Neural progenitor cell (in vitro differentiated cells): Measurements from ENCODE around the gene ALAS1. TPM values are rescaled to one million over a fixed set of nuclear protein-coding genes. Genes with fewer than 3 reads are reported as not detected.
"Not testable (repeated sequence)": the region's sequence is repeated elsewhere in the genome, so short reads cannot be mapped to it uniquely, and the experiment has no call there.

Experiments
- DNase-seq: peaks from one replicate; pipeline ENCODE4 v3.0.0-alpha.2; 2016; ENCODE audit warnings: low spot score
- H2AFZ ChIP-seq: fragments of 200-600 bp; sonication (generic); replicated peaks from 2 replicates; pipeline ENCODE4 v1.6.1; 2016; ENCODE audit warnings: antibody characterized with exemption
- H3F3A ChIP-seq: fragments of 200-600 bp; sonication (generic); 2 replicates; pipeline ENCODE4 v1.6.1; 2016; ENCODE audit warnings: antibody characterized with exemption, low read depth
- H3K27ac ChIP-seq: fragments of 200-600 bp; sonication (generic); 2 replicates; pipeline ENCODE4 v1.5.1; 2016; ENCODE audit warnings: mild to moderate bottlenecking
- H3K27me3 ChIP-seq: fragments of 200-600 bp; sonication (generic); 2 replicates; pipeline ENCODE4 v1.6.1; 2016; ENCODE audit warnings: mild to moderate bottlenecking, moderate library complexity
- H3K36me3 ChIP-seq: fragments of 200-600 bp; sonication (generic); 2 replicates; pipeline ENCODE4 v1.5.1; 2016
- H3K4me1 ChIP-seq: fragments of 200-600 bp; sonication (generic); 2 replicates; pipeline ENCODE4 v1.6.1; 2016; ENCODE audit warnings: mixed run types
- H3K4me2 ChIP-seq: fragments of 200-600 bp; sonication (generic); 2 replicates; pipeline ENCODE4 v1.6.1; 2016
- H3K4me3 ChIP-seq: fragments of 200-600 bp; sonication (generic); 2 replicates; pipeline ENCODE4 v1.5.1; 2016
- H3K79me2 ChIP-seq: fragments of 200-600 bp; sonication (generic); 2 replicates; pipeline ENCODE4 v1.6.1; 2016; ENCODE audit warnings: low read depth
- H3K9ac ChIP-seq: fragments of 200-600 bp; sonication (generic); 2 replicates; pipeline ENCODE4 v1.6.1; 2016
- H3K9me3 ChIP-seq: fragments of 200-600 bp; sonication (generic); 2 replicates; pipeline ENCODE4 v1.5.1; 2016; ENCODE audit warnings: low read depth
- H4K20me1 ChIP-seq: fragments of 200-600 bp; sonication (generic); 2 replicates; pipeline ENCODE4 v1.6.1; 2016; ENCODE audit warnings: low read depth
- H3K27ac Mint-ChIP-seq: 3 replicates; pipeline ENCODE4 v1.8.0; 2021; ENCODE audit warnings: mixed read lengths
- H3K27me3 Mint-ChIP-seq: 2 replicates; pipeline ENCODE4 v1.8.0; 2022; ENCODE audit warnings: low read depth, mild to moderate bottlenecking, inconsistent platforms, moderate library complexity, mixed read lengths; ENCODE audit not compliant: insufficient read depth
- H3K36me3 Mint-ChIP-seq: 3 replicates; pipeline ENCODE4 v1.8.0; 2021; ENCODE audit warnings: mixed read lengths
- H3K4me1 Mint-ChIP-seq: 3 replicates; pipeline ENCODE4 v1.8.0; 2021; ENCODE audit warnings: mixed read lengths
- H3K4me3 Mint-ChIP-seq: 3 replicates; pipeline ENCODE4 v1.8.0; 2021; ENCODE audit warnings: mild to moderate bottlenecking, moderate library complexity, mixed read lengths
- H3K9me3 Mint-ChIP-seq: 3 replicates; pipeline ENCODE4 v1.8.0; 2020; ENCODE audit warnings: mixed read lengths
- EZH2 ChIP-seq: fragments of 200-600 bp; sonication (generic); IDR thresholded peaks from 2 replicates; pipeline ENCODE4 v1.6.1; 2017; ENCODE audit warnings: antibody characterized with exemption, mild to moderate bottlenecking, moderate library complexity
- EZH2phosphoT487 ChIP-seq: fragments of 200-600 bp; sonication (generic); IDR thresholded peaks from 2 replicates; pipeline ENCODE4 v1.6.1; 2017; ENCODE audit warnings: antibody characterized with exemption
- total RNA-seq: library from RNA; depleted of rRNA; stranded (reverse); fragments of >200 nt; gene quantifications from 2 replicates; pipeline ENCODE4 v1.2.3, GENCODE V29; 2015; ENCODE audit warnings: low replicate concordance
- TF ChIP-seq, protein P1 (sequence below): fragments of 200-600 bp; sonication (generic); IDR thresholded peaks from 2 replicates; pipeline ENCODE4 v1.5.1; 2017; ENCODE audit warnings: antibody characterized with exemption, mild to moderate bottlenecking

The ALAS1 gene
- total RNA-seq, 1 donor from 2014 or later: 35.0 TPM

DNA sequence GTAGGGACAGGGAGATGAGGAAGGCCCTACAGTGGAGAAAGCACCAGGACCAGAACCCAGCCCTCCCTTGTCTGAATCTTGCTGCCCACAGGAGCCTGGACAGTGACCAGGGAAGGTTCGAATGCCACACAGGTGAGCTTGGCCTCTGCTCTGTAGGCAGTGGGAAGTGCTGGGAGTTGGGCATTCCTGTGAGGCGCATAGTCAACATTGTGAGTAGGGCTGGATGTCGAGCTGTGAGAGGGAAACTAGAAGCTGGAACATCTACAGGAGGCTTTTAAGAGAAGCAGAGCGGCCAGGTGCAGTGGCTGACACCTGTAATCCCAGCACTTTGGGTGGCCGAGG lies 20.3 kb upstream of the ALAS1 start:
- H3K4me1 Mint-ChIP-seq: peaks cover 10% of the 10 kb centered on the region
- Histone ChIP-seq H3K27me3 (no peaks in the 10 kb centered on the region), H3K9ac (no peak overlapping the region), H3K4me2 (no peak overlapping the region), H3K79me2 (no peaks in the 10 kb centered on the region), H3K4me1 (no peaks in the 10 kb centered on the region), H3K4me3 (no peak overlapping the region), H4K20me1 (no peaks in the 10 kb centered on the region), H3K9me3 (no peaks in the 10 kb centered on the region), H3K27ac (no peak overlapping the region), H2AFZ (no peak overlapping the region), H3K36me3 (no peaks in the 10 kb centered on the region), H3F3A (no peaks in the 10 kb centered on the region)
- TF ChIP-seq EZH2: no peak
- TF ChIP-seq, protein P1, sequence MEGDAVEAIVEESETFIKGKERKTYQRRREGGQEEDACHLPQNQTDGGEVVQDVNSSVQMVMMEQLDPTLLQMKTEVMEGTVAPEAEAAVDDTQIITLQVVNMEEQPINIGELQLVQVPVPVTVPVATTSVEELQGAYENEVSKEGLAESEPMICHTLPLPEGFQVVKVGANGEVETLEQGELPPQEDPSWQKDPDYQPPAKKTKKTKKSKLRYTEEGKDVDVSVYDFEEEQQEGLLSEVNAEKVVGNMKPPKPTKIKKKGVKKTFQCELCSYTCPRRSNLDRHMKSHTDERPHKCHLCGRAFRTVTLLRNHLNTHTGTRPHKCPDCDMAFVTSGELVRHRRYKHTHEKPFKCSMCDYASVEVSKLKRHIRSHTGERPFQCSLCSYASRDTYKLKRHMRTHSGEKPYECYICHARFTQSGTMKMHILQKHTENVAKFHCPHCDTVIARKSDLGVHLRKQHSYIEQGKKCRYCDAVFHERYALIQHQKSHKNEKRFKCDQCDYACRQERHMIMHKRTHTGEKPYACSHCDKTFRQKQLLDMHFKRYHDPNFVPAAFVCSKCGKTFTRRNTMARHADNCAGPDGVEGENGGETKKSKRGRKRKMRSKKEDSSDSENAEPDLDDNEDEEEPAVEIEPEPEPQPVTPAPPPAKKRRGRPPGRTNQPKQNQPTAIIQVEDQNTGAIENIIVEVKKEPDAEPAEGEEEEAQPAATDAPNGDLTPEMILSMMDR: no peak
- TF ChIP-seq EZH2phosphoT487: no peak
- H3K4me3 Mint-ChIP-seq: no peak overlapping the region
- no peaks in the 10 kb centered on the region for H3K36me3 Mint-ChIP-seq
- H3K9me3 Mint-ChIP-seq: no peaks in the 10 kb centered on the region
- peaks cover 12% of the 10 kb centered on the region for H3K27me3 Mint-ChIP-seq
- H3K27ac Mint-ChIP-seq: peak overlapping the region; percentile 42
- DNase-seq: no peak

DNA sequence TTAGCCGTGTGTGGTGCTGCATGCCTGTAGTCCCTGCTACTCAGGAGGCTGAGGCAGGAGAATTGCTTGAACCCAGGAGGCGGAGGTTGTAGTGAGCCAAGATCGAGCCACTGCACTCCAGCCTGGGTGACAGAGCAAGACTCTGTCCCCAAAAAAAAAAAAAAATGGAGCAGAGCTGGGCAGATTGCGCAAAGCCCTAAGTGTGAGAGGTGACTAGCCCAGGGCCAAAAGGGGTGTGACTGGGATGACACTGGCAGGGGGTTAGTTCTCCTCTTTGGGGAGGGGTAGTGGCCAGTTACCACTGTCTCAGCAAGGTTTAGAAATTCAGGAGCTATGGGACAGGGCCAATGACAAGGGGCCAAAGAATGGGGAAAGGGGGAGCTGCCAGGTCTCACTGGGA lies 19.8 kb upstream of the ALAS1 start:
- H3K79me2 ChIP-seq, H3K9ac ChIP-seq, H3K36me3 Mint-ChIP-seq, H2AFZ ChIP-seq, H3K4me3 Mint-ChIP-seq, DNase-seq, H3K27me3 ChIP-seq, H3K9me3 ChIP-seq, H3K4me2 ChIP-seq, H3K4me1 ChIP-seq, H3K4me3 ChIP-seq, H4K20me1 ChIP-seq, H3K27ac ChIP-seq, H3F3A ChIP-seq, H3K36me3 ChIP-seq, H3K9me3 Mint-ChIP-seq, H3K4me1 Mint-ChIP-seq, H3K27ac Mint-ChIP-seq: not testable (repeated sequence)
- peaks cover 12% of the 10 kb centered on the region for H3K27me3 Mint-ChIP-seq

DNA sequence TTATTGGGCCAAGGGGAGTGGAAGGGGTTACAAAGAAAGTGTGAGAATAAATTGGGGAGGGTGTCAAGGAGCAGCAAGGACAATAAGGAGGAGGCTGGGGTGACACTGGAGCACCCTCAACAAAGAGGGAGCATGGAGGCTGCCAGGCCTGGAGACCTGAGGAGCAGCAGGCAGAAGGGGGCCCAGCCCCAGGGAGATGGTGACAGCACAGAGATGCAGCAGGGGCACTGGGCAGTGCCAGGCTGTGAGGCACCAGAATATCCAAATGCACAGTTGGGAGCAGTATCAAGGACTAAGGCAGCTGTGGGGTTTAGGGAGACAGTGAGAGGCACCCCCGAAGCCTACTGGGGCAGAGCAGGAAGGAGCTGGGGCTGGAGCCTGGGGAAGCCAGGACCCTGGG lies 19.4 kb upstream of the ALAS1 start:
- no peaks in the 10 kb centered on the region for H3K36me3 ChIP-seq
- no peaks in the 10 kb centered on the region for H3K27me3 ChIP-seq
- Mint-ChIP-seq H3K36me3 (no peaks in the 10 kb centered on the region), H3K4me1 (peaks cover 10% of the 10 kb centered on the region), H3K4me3 (no peak overlapping the region), H3K27ac (no peak overlapping the region), H3K27me3 (peaks cover 11% of the 10 kb centered on the region), H3K9me3 (no peaks in the 10 kb centered on the region)
- DNase-seq: no peak
- H3K4me3 ChIP-seq: no peak overlapping the region
- no peaks in the 10 kb centered on the region for H3K4me1 ChIP-seq
- no peaks in the 10 kb centered on the region for H4K20me1 ChIP-seq
- H3K9ac ChIP-seq: no peak overlapping the region
- no peak overlapping the region for H3K27ac ChIP-seq
- no peaks in the 10 kb centered on the region for H3F3A ChIP-seq
- TF ChIP-seq EZH2phosphoT487: no peak
- TF ChIP-seq EZH2: no peak
- TF ChIP-seq, protein P1: no peak
- H2AFZ ChIP-seq: no peak overlapping the region
- no peaks in the 10 kb centered on the region for H3K9me3 ChIP-seq
- H3K79me2 ChIP-seq: no peaks in the 10 kb centered on the region
- H3K4me2 ChIP-seq: no peak overlapping the region

DNA sequence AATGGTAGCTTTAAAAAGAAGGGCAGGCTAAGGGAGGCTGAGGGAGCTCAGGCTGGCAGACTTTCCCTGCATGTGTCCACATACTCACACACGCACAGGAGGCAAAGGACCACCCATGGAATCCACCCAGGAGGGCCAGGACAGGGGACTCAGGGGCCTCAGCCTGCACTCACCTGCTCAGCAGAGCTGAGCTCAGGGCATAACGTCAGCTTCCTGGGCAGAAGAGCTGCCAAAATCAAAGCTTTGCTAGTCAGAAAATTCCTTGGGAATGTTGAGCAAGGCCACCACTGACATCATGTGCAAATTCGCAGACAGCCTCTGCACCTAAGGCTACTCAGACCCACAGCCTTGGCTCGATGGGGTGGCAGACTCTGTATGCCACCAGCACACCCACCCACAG lies 16.4 kb upstream of the ALAS1 start:
- no peaks in the 10 kb centered on the region for H3F3A ChIP-seq
- H3K27ac ChIP-seq: no peak overlapping the region
- no peaks in the 10 kb centered on the region for H3K9me3 ChIP-seq
- H3K36me3 ChIP-seq: no peaks in the 10 kb centered on the region
- no peak overlapping the region for H3K4me3 ChIP-seq
- H3K27ac Mint-ChIP-seq: no peak overlapping the region
- DNase-seq: no peak
- H3K4me1 ChIP-seq: no peaks in the 10 kb centered on the region
- no peaks in the 10 kb centered on the region for H4K20me1 ChIP-seq
- no peak overlapping the region for H3K9ac ChIP-seq
- H3K4me2 ChIP-seq: no peak overlapping the region
- peaks cover 2% of the 10 kb centered on the region for H3K9me3 Mint-ChIP-seq
- no peaks in the 10 kb centered on the region for H3K79me2 ChIP-seq
- no peak overlapping the region for H2AFZ ChIP-seq
- no peaks in the 10 kb centered on the region for H3K36me3 Mint-ChIP-seq
- H3K27me3 ChIP-seq: no peaks in the 10 kb centered on the region
- peaks cover 16% of the 10 kb centered on the region for H3K4me1 Mint-ChIP-seq
- H3K4me3 Mint-ChIP-seq: no peak overlapping the region
- peaks cover 11% of the 10 kb centered on the region for H3K27me3 Mint-ChIP-seq
- TF ChIP-seq, protein P1: no peak
- TF ChIP-seq EZH2phosphoT487 (no peak), EZH2 (no peak)
